ENCODE measurements around the gene ELMOD3.
"Not testable (repeated sequence)": the region's sequence is repeated elsewhere in the genome, so short reads cannot be mapped to it uniquely, and the experiment has no call there.

The ELMOD3 gene

DNA sequence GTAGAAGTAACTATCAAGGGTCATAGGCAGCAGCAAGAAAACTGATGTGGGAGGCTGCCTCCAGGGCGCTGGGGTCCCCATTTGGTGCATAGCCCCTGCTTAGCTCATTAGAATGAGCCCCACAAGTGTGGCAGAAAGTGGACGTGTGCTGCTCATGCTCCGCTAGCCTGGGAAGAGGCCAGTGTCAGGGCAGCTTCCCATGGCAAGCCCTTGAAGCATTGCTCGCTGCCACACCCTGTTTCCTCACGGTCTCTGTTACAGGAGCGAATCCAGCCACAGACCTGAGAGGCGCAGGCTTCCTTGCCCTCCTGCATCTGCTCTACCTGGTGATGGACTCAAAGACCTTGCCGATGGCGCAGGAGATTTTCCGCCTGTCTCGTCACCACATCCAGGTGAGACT, 22.5 kb downstream of the ELMOD3 start:
- no peak for DNase-seq

GRCh38 chr2:85378257-85378656, 23.7 kb downstream of the ELMOD3 start:
- DNase-seq, result no peak

DNA sequence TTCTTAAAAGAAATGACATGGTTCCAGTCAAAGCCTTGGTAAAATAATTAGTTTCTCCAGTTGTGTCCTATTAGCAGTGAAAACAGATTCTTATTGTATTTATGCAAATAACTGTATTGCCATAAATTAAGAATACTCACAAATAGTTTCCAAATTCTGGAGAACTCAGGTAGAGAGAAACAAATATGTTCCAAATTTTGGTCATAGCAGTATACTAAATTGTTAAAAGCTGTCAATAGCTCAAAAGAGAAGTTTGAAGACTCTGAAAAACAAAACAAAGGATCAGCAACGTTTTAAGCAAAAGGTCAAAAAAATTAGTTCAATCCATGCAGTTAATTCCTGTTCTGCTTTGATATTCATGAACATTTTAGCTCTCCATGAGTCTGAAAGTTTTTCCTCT, 25.5 kb downstream of the ELMOD3 start:
- DNase-seq, result no peak

DNA sequence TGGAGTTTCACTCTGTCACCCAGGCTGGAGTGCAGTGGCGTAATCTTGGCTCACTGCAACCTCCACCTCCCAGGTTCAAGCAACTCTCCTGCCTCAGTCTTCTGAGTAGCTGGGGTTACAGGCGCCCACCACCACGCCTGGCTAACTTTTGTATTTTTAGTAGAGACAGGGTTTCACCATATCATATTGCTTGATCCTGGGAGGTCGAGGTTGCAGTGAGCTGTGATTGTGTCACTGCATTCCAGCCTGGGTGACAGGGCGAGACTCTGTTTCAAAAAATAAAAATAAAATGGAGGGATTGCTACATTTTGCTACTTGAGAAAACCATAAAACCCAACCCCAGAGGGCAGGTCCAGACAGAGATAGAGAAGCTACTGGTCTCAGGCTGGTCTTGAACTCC, 28.6 kb downstream of the ELMOD3 start:
- DNase-seq, result not testable (repeated sequence)

GRCh38 chr2:85383850-85384249, 29.3 kb downstream of the ELMOD3 start:
- no peak for DNase-seq

DNA sequence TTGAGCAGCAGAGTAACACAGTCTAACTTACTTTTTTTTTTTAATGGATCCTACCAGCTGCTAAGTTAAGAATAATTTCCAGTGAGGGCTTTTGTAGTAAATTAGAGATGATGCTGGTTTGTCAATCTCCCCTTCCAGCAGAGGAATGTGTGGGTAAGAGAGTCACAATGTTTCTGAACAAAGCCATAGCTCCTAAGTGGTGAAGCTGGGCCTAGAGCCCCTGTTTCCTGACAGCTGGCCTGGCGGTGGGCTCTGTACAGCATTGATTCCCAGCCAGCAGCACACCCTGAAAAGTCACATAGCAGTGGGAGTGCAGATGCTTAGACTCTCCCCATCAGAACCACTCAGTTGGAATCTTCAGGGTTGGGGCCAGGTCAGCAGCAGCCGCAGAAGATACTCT, 31.2 kb downstream of the ELMOD3 start:
- no peak for DNase-seq

DNA sequence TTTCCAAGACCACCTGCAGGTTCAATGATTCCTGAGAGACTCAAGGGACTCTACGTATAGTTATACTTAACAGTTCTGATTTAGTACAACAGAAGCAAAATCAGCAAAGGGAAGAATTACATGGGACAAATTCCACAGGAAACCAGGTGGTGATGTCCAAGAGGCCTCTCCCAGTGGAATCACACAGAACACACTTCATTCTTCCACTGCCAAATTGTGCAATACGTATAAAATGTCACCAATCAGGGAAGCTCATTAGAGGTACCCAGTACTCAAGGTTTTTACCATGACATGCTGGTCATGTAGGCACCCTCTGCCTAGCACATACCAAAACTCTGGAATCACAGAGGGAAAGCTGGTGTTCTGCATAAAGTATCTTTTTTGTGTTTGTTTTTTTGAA, 33.2 kb downstream of the ELMOD3 start:
- DNase-seq, result no peak

DNA sequence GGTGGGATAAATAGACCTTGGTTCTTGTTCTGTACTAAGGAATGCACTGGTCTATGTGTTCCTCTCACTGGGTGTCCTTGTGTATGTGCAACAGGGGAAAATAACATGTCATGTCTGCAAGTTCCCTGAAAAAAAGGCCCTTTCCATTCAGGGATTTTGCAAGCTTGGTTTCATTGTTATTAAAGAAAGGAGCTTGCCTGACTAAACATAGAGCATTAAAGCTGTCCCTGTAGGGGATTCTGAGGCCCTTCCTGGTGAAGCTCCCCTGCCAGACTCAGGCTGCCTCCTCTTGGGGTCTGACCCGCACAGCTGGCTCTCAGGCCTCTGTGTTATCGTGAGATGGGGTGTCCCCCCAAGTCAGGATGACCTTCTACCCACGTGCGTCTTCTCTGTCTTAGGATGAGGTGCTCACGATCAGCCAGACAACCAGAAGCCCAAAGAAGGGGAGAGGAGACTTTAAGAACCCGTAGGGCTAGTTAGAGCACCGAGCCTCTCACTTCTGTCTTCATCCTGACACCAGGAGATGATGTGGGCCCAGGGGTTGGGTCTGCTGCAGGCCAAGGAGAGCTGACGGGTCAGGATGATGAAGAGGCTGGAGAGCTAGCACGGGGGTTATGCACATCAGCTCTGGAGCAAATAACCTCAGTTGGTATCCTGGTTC, 34.4 kb downstream of the ELMOD3 start:
- DNase-seq, result no peak

- DNase-seq, result peak; percentile 84
These were observed 36.5 kb downstream of the ELMOD3 start for GRCh38 chr2:85390941-85391669.

GRCh38 chr2:85393836-85394235, 39.3 kb downstream of the ELMOD3 start:
- no peak for DNase-seq

GRCh38 chr2:85394261-85394681, 39.7 kb downstream of the ELMOD3 start:
- DNase-seq, result no peak

DNA sequence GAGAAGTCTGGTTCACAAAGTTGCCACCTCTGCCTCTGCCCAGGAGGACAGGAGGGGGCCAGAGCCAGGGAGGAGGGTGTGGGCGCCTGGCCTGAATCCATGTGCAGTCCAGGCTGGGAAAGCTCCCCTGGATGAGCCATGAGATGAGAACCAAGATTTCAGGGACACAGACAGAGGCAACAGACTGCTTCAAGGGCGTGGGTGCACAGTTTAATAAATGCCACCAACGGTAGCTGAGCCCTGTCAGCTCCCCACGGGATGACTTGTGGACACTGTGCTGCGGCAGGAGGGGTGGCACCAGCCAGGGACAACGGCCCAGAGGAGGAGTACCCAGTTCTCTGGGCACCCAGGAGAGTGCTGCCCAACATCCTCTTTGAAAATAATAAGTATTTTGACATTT, 40.4 kb downstream of the ELMOD3 start:
- DNase-seq, result no peak

DNA sequence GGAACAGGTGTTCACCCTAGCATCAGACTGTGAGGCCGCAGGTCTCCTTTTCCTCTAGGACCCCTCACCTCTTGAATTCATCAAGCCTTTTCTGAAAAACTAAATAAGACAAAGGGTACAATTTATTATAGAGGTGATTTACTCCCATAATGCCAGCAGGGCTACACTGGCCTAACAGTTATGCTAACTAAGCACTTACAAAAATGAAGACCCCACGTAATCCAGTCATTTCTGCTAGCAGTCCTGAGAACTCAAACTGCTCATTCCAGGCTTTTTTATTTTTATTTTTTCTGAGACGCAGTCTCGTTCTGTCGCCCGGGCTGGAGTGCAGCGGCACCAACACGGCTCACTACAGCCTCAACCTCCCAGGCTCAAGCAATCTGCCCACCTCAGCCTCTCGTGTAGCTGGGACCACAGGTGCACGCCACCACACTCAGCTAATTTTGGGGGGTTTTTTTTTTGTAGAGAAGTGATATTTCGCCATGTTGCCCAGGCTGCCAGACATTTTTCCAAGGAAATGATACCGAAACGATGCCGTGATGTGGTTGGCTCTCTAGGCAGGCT, 41.4 kb downstream of the ELMOD3 start:
- DNase-seq, result no peak

DNA sequence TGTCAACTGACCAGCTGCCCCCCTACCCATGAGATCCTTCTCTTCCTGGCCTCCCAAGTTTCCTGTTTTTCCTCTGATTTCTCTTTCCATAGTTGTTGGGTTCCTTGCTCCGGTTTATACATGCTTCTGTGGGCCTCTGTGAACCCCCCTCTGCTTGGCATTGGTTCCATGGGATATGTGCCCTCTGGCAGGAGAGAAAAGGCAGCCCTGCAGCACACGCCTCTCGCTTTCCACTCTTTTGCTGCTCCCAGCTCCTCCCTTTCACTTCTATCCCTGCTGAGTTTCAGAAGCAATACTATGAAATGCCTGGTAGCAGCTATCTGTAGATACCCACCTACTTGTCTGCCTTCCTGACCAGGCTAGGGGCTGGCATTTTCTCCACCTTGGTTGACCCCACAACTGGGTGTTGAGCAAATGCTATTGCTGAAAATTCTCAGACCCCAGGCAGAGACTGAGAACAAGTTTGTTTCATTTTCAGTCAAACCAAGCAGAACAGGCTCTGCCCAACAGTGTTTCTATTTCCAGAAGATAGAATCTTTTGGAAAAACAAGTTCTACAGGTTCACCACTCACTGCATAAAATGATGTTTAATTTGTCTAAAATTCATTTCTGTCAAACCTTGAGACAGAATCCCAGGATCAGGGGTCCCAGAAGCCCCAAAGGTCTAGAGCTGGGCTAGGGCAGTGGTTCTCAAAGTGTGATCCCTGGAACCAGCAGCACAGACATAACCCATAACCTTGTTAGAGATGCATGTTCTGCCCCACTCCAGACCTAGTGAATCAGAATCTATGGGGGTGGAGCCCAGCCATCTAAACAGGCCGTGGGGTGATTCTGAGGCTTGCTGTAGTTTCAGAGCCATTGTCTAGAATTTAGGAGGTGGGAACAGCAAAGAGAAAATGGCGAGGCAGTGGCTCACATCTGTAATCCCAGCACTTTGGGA, 42.2 kb downstream of the ELMOD3 start:
- DNase-seq, result no peak

- DNase-seq, result no peak
These were observed 43.4 kb downstream of the ELMOD3 start for GRCh38 chr2:85397925-85398331.

- DNase-seq, result no peak
These were observed 44.0 kb downstream of the ELMOD3 start for GRCh38 chr2:85398426-85399182.

DNA sequence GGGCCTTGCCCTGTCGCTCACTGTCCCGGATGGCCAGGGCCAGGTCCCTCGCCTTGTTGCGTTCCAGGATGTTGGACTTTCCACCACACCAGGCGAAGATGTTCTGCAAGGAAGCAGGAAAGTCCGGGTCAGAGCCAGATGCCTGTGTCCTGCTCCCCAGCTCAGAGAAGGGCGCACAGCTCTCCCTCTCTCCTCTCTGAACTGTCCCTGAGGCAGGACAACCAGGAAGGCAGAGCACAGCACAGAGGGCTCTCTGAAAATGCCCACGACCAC, 44.5 kb downstream of the ELMOD3 start:
- no peak for DNase-seq

DNA sequence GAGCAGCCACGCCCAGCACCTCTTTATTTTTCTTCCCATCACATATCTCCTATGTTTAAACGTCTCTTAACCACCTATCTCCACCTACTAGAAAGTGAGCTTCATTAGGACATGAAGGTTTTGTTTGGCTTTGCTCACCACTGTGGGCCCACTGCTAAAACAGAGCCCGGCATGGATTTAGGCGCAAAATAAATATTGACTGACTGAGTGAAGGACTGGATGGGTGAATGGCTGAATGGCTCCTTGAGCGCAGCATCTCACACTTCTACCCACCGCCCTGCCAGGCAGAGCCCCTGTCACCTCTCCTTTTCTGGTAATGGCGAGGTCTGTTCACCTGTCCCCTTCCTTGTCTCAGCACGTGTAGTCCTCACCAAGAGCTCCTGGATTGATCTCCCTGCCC, 45.5 kb downstream of the ELMOD3 start:
- DNase-seq, result no peak

DNA sequence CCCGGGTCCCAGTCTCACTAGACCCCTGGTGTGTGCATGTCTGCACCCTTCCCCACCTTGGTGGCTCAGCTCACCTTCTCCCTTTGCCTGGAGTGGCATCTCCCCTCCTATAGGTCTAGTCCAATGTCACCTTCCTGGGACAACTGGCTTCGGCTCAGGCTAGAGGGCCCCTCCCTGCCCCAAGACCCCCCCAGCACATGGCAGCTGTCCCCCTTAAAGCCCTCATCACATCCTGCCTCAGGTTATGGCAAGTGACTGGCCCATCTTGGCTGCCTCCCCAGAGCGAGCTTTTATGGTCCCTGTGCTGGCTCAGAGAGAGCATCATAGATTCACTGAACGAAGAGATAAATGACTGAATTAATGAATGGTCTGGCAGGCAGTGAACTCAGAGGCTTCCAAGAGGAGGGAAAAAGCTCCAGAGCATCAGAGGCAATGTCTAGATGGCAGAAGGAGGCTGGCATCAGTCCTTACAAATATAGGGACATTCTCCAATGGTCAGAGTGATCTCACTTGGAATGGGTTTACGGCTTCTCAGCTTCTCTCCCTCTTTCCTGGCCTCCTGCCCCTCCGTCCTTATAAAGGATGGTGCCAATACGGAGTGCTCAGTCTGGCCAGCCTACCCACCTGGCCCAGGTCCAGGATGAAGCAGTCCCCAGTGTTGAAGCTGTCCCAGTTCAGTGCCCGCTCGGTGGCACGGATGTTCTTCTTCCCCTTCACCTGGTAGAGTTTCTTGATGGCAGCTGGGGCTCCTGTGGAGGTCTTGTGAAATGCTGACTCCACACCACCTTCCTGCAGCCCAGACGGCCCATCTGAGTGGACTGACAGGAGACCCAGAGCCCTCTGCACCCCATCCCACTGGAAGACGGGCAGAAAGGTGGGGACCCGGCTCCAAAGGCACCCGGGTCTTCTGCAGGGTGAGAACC, 46.2 kb downstream of the ELMOD3 start:
- DNase-seq, result no peak

GRCh38 chr2:85401464-85401805, 46.9 kb downstream of the ELMOD3 start:
- no peak for DNase-seq

DNA sequence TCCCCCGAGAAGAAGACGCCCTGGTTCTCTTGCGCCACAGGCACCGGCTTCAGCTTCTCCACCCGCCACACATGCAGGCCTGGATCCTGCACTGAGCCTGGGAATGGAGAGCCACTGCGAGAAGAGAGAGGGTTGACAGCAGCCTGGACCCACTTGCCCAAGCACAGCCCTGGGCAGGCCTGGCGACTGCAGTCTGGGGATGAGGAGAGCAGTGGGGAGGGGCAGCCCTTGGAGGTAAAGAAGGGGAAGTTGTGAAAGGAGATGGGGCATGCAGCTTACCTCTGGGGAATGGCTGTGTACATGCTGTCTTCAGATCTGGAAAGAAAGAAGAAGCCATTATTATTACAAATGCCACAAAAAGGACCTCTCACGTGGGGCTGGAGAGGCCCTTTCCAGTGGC, 47.3 kb downstream of the ELMOD3 start:
- DNase-seq, result no peak

All from CD4-positive, alpha-beta T cell treated with Interleukin-6 for 4 hours (primary cell).